HEK293 (cell line): ENCODE results near the gene CNDP2.

Experiments used
- CTCF ChIP-seq: fragments of 450-650 bp; formaldehyde crosslinking; IDR thresholded peaks from 2 replicates; pipeline ENCODE4 v1.5.1; 2016; ENCODE audit warnings: missing biosample characterization, missing genetic modification characterization
- ELK4 ChIP-seq: IDR thresholded peaks from 2 replicates; pipeline ENCODE4 v1.6.1; 2011; ENCODE audit warnings: mild to moderate bottlenecking, low read depth, low read length, borderline replicate concordance
- ZBTB10 ChIP-seq: fragments of 450-650 bp; formaldehyde crosslinking; IDR thresholded peaks from 2 replicates; pipeline ENCODE4 v1.5.1; 2016; ENCODE audit warnings: missing biosample characterization, missing genetic modification characterization
- ZNF24 ChIP-seq: fragments of 450-650 bp; formaldehyde crosslinking; IDR thresholded peaks from 2 replicates; pipeline ENCODE4 v1.5.1; 2016; ENCODE audit warnings: missing biosample characterization, missing genetic modification characterization

GRCh38 chr18:74486119-74486849, 9.9 kb upstream of the CNDP2 start:
- no peak for TF ChIP-seq CTCF (tag by site-specific recombination)
- TF ChIP-seq ZBTB10 (tag by site-specific recombination), result no peak
- no peak for TF ChIP-seq ELK4
- TF ChIP-seq ZNF24 (tag by site-specific recombination), result no peak
